Esophagus muscularis mucosa (tissue), 3 donors: ENCODE measurements around the gene HOXC11.

Experiments
- POLR2A ChIP-seq: fragments of 450-650 bp; IDR thresholded peaks from one replicate; pipeline ENCODE4 v1.6.1; 2017; ENCODE audit warnings: antibody characterized with exemption, moderate library complexity, mild to moderate bottlenecking, low read depth
- TF ChIP-seq, protein P1 (sequence below), 3 experiments: fragments of 200-600 bp in 2 of 3; fragments of 450-650 bp in 1 of 3; sonication (generic) in 2 of 3; IDR thresholded peaks; one replicate each; pipeline ENCODE4 v1.5.1; 2017 to 2019; ENCODE audit warnings: antibody characterized with exemption in 3 of 3, mild to moderate bottlenecking in 2 of 3, moderate library complexity in 1 of 3

DNA sequence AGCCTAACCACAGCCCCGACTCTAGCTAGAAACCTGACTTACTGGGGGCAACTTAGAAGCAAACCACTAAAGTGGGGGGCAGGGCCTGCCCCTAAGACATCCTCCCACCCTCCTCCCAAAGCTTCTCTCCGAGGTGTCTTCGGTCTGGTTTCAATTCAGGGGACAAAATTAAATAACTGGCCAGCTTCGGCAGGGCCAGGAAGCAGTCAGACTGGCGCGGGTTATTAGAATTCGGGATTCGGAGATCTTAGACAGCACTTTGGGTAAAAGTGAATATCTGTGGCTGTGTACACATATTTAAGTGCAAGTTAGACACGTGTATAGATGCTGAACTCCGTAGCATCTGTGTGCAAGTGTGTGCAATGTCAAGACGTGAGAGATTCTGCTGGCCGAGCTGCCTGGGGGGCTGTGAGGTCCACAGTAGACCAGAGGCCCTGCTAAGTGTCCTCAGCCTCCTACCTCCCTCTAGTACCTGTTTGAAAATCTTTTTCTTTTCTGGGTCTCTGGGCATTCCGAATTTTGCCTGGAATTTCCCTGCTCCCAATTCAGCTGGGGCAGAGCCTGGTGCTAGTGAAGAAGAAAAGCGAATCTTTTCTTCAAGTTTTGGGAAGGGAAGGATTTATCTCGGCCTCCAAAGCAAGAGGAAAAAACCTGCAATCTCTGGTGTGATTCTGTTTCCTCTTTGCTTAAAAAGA, 8.0 kb downstream of the HOXC11 start:
- TF ChIP-seq POLR2A, result no peak
- TF ChIP-seq, protein P1, sequence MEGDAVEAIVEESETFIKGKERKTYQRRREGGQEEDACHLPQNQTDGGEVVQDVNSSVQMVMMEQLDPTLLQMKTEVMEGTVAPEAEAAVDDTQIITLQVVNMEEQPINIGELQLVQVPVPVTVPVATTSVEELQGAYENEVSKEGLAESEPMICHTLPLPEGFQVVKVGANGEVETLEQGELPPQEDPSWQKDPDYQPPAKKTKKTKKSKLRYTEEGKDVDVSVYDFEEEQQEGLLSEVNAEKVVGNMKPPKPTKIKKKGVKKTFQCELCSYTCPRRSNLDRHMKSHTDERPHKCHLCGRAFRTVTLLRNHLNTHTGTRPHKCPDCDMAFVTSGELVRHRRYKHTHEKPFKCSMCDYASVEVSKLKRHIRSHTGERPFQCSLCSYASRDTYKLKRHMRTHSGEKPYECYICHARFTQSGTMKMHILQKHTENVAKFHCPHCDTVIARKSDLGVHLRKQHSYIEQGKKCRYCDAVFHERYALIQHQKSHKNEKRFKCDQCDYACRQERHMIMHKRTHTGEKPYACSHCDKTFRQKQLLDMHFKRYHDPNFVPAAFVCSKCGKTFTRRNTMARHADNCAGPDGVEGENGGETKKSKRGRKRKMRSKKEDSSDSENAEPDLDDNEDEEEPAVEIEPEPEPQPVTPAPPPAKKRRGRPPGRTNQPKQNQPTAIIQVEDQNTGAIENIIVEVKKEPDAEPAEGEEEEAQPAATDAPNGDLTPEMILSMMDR (IDR thresholded peaks at IDR 0.05), result no peak
